SK-MEL-5 (cell line): Measurements from ENCODE around the gene GIPC3. TPM values are rescaled to one million over a fixed set of nuclear protein-coding genes. Genes with fewer than 3 reads are reported as not detected.

ENCODE experiments used
- DNase-seq: peaks from one replicate; pipeline ENCODE4 v3.0.0-alpha.2; 2016; ENCODE audit warnings: low read depth, low spot score
- in situ Hi-C: cut with HindIII; loops from 2 replicates; pipeline ENCODE4 v1.10.0; 2016; ENCODE audit warnings: low sequenced_read_pairs, high pct_unique_total_duplicates, low pct_unique_long_range_greater_than_20kb
- total RNA-seq: library from RNA; depleted of rRNA; stranded (reverse); fragments of >200 nt; shearing (Covaris generic); gene quantifications from 2 replicates; pipeline ENCODE4 v1.2.3, GENCODE V29; 2014

The GIPC3 gene
- total RNA-seq, 1 experiment from 2014 or later = 0.29 TPM

- DNase-seq = no peak
- in situ Hi-C loops = no loop called here
Observed at GRCh38 chr19:3609779-3610719, 24.8 kb downstream of the GIPC3 start.

GRCh38 chr19:3610745-3611717 lies 25.8 kb downstream of the GIPC3 start:
- no peak for DNase-seq
- in situ Hi-C loops = no loop called here

GRCh38 chr19:3611841-3612240 lies 26.6 kb downstream of the GIPC3 start:
- no peak for DNase-seq
- in situ Hi-C loops = no loop called here

GRCh38 chr19:3612330-3612729 lies 27.1 kb downstream of the GIPC3 start:
- no peak for DNase-seq
- in situ Hi-C loops = no loop called here

GRCh38 chr19:3612901-3613741 lies 27.8 kb downstream of the GIPC3 start:
- in situ Hi-C loops = no loop called here
- no peak for DNase-seq

GRCh38 chr19:3613818-3614661 lies 28.8 kb downstream of the GIPC3 start:
- in situ Hi-C loops = no loop called here

GRCh38 chr19:3614858-3615505 lies 29.7 kb downstream of the GIPC3 start:
- no peak for DNase-seq
- in situ Hi-C loops = no loop called here

More at GRCh38 chr19:3613818-3614661, 28.8 kb downstream of the GIPC3 start:
- no peak for DNase-seq

- no peak for DNase-seq
- in situ Hi-C loops = no loop called here
Observed at GRCh38 chr19:3615524-3616135, 30.4 kb downstream of the GIPC3 start.

GRCh38 chr19:3617463-3617862 lies 32.2 kb downstream of the GIPC3 start:
- in situ Hi-C loops = no loop called here

GRCh38 chr19:3618144-3618810 lies 33.0 kb downstream of the GIPC3 start:
- DNase-seq = peak; percentile 54
- in situ Hi-C loops = no loop called here

More at GRCh38 chr19:3617463-3617862, 32.2 kb downstream of the GIPC3 start:
- no peak for DNase-seq

GRCh38 chr19:3618811-3619630 lies 33.7 kb downstream of the GIPC3 start:
- in situ Hi-C loops = no loop called here
- no peak for DNase-seq

- in situ Hi-C loops = no loop called here
Observed at GRCh38 chr19:3619631-3620012, 34.3 kb downstream of the GIPC3 start.

GRCh38 chr19:3620145-3620816 lies 35.0 kb downstream of the GIPC3 start:
- DNase-seq = no peak
- in situ Hi-C loops = no loop called here

More at GRCh38 chr19:3619631-3620012, 34.3 kb downstream of the GIPC3 start:
- no peak for DNase-seq
